HG02623 (cell line): Measurements from ENCODE around the gene DLG2.

Source experiments
- ATAC-seq: cut with Tn5 transposase; IDR thresholded peaks from one replicate; pipeline ENCODE4 v1.9.1; 2021; ENCODE audit warnings: moderate library complexity; ENCODE audit not compliant: unreplicated experiment

The DLG2 gene

GRCh38 chr11:85132851-85133585, 494.1 kb downstream of the DLG2 start:
- ATAC-seq, result no peak

GRCh38 chr11:85127349-85127748, 499.8 kb downstream of the DLG2 start:
- ATAC-seq, result no peak

- ATAC-seq, result peak; percentile 97
These were observed 503.4 kb downstream of the DLG2 start for GRCh38 chr11:85123752-85124231.

- ATAC-seq, result no peak
These were observed 509.0 kb downstream of the DLG2 start for GRCh38 chr11:85118151-85118550.

GRCh38 chr11:85115798-85116197, 511.3 kb downstream of the DLG2 start:
- ATAC-seq, result no peak

- ATAC-seq, result no peak
These were observed 512.4 kb downstream of the DLG2 start for GRCh38 chr11:85114786-85115185.

GRCh38 chr11:85110246-85110645, 516.9 kb downstream of the DLG2 start:
- peak; percentile 88 for ATAC-seq

GRCh38 chr11:85109141-85109540, 518.0 kb downstream of the DLG2 start:
- ATAC-seq, result peak; percentile 71

GRCh38 chr11:85105868-85106267, 521.3 kb downstream of the DLG2 start:
- no peak for ATAC-seq

- ATAC-seq, result no peak
These were observed 527.6 kb downstream of the DLG2 start for GRCh38 chr11:85099522-85099921.

- ATAC-seq, result no peak
These were observed 528.1 kb downstream of the DLG2 start for GRCh38 chr11:85098996-85099395.

GRCh38 chr11:85096939-85097338, 530.2 kb downstream of the DLG2 start:
- ATAC-seq, result no peak

GRCh38 chr11:85095239-85095638, 531.9 kb downstream of the DLG2 start:
- no peak for ATAC-seq

GRCh38 chr11:85094795-85095194, 532.3 kb downstream of the DLG2 start:
- no peak for ATAC-seq

GRCh38 chr11:85089654-85090053, 537.5 kb downstream of the DLG2 start:
- peak; percentile 65 for ATAC-seq

- no peak for ATAC-seq
These were observed 538.9 kb downstream of the DLG2 start for GRCh38 chr11:85088286-85088685.

GRCh38 chr11:85086504-85087284, 540.5 kb downstream of the DLG2 start:
- ATAC-seq, result no peak

GRCh38 chr11:85076535-85077330, 550.4 kb downstream of the DLG2 start:
- ATAC-seq, result no peak

GRCh38 chr11:85062659-85063058, 564.5 kb downstream of the DLG2 start:
- peak; percentile 99 for ATAC-seq

GRCh38 chr11:85052636-85053035, 574.5 kb downstream of the DLG2 start:
- ATAC-seq, result no peak

- no peak for ATAC-seq
These were observed 578.3 kb downstream of the DLG2 start for GRCh38 chr11:85048801-85049200.
